Transverse colon (tissue), 3 donors: ENCODE results near the gene NAA40.

Experiments
- POLR2A ChIP-seq: fragments of 450-650 bp; IDR thresholded peaks from one replicate; pipeline ENCODE4 v1.6.1; 2016; ENCODE audit warnings: antibody characterized with exemption, mild to moderate bottlenecking, moderate library complexity
- TF ChIP-seq, protein P1 (sequence below), 5 experiments: fragments of 200-600 bp in 3 of 5; fragments of 450-650 bp in 2 of 5; sonication (generic) in 3 of 5; IDR thresholded peaks; 1 replicate in 2 of 5; 2 replicates in 3 of 5; pipeline ENCODE4 v1.5.1; 2016 to 2017; ENCODE audit warnings: antibody characterized with exemption in 5 of 5, inconsistent platforms in 3 of 5, mild to moderate bottlenecking in 2 of 5, moderate library complexity in 1 of 5

DNA sequence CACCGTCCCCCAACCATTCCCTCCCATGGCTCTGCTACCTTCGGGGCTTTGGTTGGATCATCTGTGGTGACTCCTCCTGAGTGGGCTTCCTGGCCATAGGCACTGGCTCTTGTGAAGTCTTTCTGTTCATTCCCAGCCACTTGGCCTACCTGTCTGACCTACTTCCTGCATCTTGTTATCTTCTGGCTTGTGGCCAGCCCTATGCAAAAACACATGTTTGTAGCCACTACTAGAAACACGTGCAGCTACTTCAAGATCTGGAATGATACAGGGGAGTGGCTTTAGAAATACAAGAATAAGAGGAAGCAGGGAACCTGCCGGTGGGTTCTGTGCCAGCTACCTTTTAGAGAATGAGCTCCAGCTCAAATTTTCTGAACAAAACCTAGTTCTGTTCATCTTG is 42.7 kb upstream of the NAA40 start:
- TF ChIP-seq, protein P1, sequence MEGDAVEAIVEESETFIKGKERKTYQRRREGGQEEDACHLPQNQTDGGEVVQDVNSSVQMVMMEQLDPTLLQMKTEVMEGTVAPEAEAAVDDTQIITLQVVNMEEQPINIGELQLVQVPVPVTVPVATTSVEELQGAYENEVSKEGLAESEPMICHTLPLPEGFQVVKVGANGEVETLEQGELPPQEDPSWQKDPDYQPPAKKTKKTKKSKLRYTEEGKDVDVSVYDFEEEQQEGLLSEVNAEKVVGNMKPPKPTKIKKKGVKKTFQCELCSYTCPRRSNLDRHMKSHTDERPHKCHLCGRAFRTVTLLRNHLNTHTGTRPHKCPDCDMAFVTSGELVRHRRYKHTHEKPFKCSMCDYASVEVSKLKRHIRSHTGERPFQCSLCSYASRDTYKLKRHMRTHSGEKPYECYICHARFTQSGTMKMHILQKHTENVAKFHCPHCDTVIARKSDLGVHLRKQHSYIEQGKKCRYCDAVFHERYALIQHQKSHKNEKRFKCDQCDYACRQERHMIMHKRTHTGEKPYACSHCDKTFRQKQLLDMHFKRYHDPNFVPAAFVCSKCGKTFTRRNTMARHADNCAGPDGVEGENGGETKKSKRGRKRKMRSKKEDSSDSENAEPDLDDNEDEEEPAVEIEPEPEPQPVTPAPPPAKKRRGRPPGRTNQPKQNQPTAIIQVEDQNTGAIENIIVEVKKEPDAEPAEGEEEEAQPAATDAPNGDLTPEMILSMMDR (IDR thresholded peaks at IDR 0.05) = no peak
- no peak for TF ChIP-seq POLR2A
